ENCODE data around the gene RAPGEF2. TPM values are rescaled to one million over a fixed set of nuclear protein-coding genes. Genes with fewer than 3 reads are reported as not detected.

The RAPGEF2 gene
- total and polyA plus RNA-seq, 2 experiments from 2014 or later: 17.3 to 96.0 TPM

GRCh38 chr4:159121371-159121770, 18.5 kb downstream of the RAPGEF2 start:
- no peaks in the 10 kb centered on the region for H3K9me3 ChIP-seq (ENCODE audit: low read depth)
- no peak for DNase-seq (ENCODE audit: low read depth in 1 of 2, low spot score in 1 of 2)
- H3K4me1 ChIP-seq (ENCODE audit: low read depth): no peaks in the 10 kb centered on the region
- H3K27ac ChIP-seq: no peak overlapping the region
- no peaks in the 10 kb centered on the region for H3K36me3 ChIP-seq
- no peaks in the 10 kb centered on the region for H3K27me3 ChIP-seq
- H3K4me3 ChIP-seq: no peak overlapping the region
- TF ChIP-seq CTCF (IDR thresholded peaks at IDR 0.05; ENCODE audit: low read depth, low read length): no peak

GRCh38 chr4:159126716-159127115, 23.8 kb downstream of the RAPGEF2 start:
- Histone ChIP-seq H3K9me3 (ENCODE audit: low read depth) (no peaks in the 10 kb centered on the region), H3K4me3 (no peak overlapping the region), H3K27me3 (no peaks in the 10 kb centered on the region), H3K36me3 (no peaks in the 10 kb centered on the region), H3K4me1 (ENCODE audit: low read depth) (peaks cover 19% of the 10 kb centered on the region), H3K27ac (no peak overlapping the region)
- DNase-seq (ENCODE audit: low read depth in 1 of 2, low spot score in 1 of 2): no peak
- no peak for TF ChIP-seq CTCF (IDR thresholded peaks at IDR 0.05; ENCODE audit: low read depth, low read length)

GRCh38 chr4:159127745-159128518, 25.1 kb downstream of the RAPGEF2 start:
- DNase-seq (ENCODE audit: low read depth in 1 of 2, low spot score in 1 of 2): no peak
- TF ChIP-seq CTCF (IDR thresholded peaks at IDR 0.05; ENCODE audit: low read depth, low read length): no peak
- Histone ChIP-seq H3K4me1 (ENCODE audit: low read depth) (peaks cover 19% of the 10 kb centered on the region), H3K36me3 (no peaks in the 10 kb centered on the region), H3K9me3 (ENCODE audit: low read depth) (no peaks in the 10 kb centered on the region), H3K27ac (peak overlapping the region; percentile 11), H3K4me3 (no peak overlapping the region), H3K27me3 (no peaks in the 10 kb centered on the region)

GRCh38 chr4:159129814-159130550, 27.1 kb downstream of the RAPGEF2 start:
- H3K9me3 ChIP-seq (ENCODE audit: low read depth): no peaks in the 10 kb centered on the region
- H3K27ac ChIP-seq: peak overlapping the region; percentile 88
- no peak overlapping the region for H3K4me3 ChIP-seq
- TF ChIP-seq CTCF (IDR thresholded peaks at IDR 0.05; ENCODE audit: low read depth, low read length): no peak
- peak in 1 of 2 donors; percentile 62 for DNase-seq (ENCODE audit: low read depth in 1 of 2, low spot score in 1 of 2)
- H3K36me3 ChIP-seq: no peaks in the 10 kb centered on the region
- H3K4me1 ChIP-seq (ENCODE audit: low read depth): peaks cover 19% of the 10 kb centered on the region
- no peaks in the 10 kb centered on the region for H3K27me3 ChIP-seq

- peaks cover 19% of the 10 kb centered on the region for H3K4me1 ChIP-seq (ENCODE audit: low read depth)
- H3K4me3 ChIP-seq: no peak overlapping the region
- no peaks in the 10 kb centered on the region for H3K9me3 ChIP-seq (ENCODE audit: low read depth)
- DNase-seq (ENCODE audit: low read depth in 1 of 2, low spot score in 1 of 2): no peak
- H3K27ac ChIP-seq: no peak overlapping the region
- no peaks in the 10 kb centered on the region for H3K27me3 ChIP-seq
- no peak for TF ChIP-seq CTCF (IDR thresholded peaks at IDR 0.05; ENCODE audit: low read depth, low read length)
- H3K36me3 ChIP-seq: no peaks in the 10 kb centered on the region
These were observed 28.7 kb downstream of the RAPGEF2 start for GRCh38 chr4:159131564-159131963.
